Heart left ventricle (tissue), 16 donors: ENCODE data around the gene MYO5B. TPM values are rescaled to one million over a fixed set of nuclear protein-coding genes. Genes with fewer than 3 reads are reported as not detected.

ENCODE experiments used
- ATAC-seq, 4 donors: fragments of 200-7000 bp; cut with Tn5 transposase; one replicate each; pipeline ENCODE4 v1.9.1; 2020 to 2022; ENCODE audit warnings: moderate library complexity in 4 of 4, mild to moderate bottlenecking in 3 of 4, moderate number of reproducible peaks in 1 of 4
- DNase-seq, 5 donors: peaks; one replicate each; pipeline ENCODE4 v3.0.0-alpha.2; 2020
- H3K27ac ChIP-seq, 12 donors: fragments of 200-600 bp; sonication (generic) in 4 of 12; one replicate each; pipeline versions ENCODE4 v1.5.0 to v1.8.0; 2016 to 2022; ENCODE audit warnings: mild to moderate bottlenecking in 2 of 12
- H3K27me3 ChIP-seq, 9 donors: fragments of 200-600 bp; sonication (generic) in 2 of 9; one replicate each; pipeline versions ENCODE4 v1.5.1 to v1.8.0; 2016 to 2022; ENCODE audit warnings: mild to moderate bottlenecking in 3 of 9
- H3K36me3 ChIP-seq, 9 donors: fragments of 200-600 bp; sonication (generic) in 2 of 9; one replicate each; pipeline versions ENCODE4 v1.5.0 to v1.8.0; 2018 to 2022; ENCODE audit warnings: mild to moderate bottlenecking in 2 of 9
- H3K4me1 ChIP-seq, 12 donors: fragments of 200-600 bp; sonication (generic) in 4 of 12; one replicate each; pipeline versions ENCODE4 v1.5.0 to v1.8.0; 2016 to 2022; ENCODE audit warnings: mild to moderate bottlenecking in 3 of 12
- H3K4me3 ChIP-seq, 12 donors: fragments of 200-600 bp; sonication (generic) in 4 of 12; one replicate each; pipeline versions ENCODE4 v1.5.0 to v1.8.0; 2017 to 2022; ENCODE audit warnings: mild to moderate bottlenecking in 9 of 12, moderate library complexity in 4 of 12
- H3K9me3 ChIP-seq, 12 donors: fragments of 200-600 bp; sonication (generic) in 4 of 12; one replicate each; pipeline versions ENCODE4 v1.5.0 to v1.8.0; 2016 to 2022; ENCODE audit warnings: mild to moderate bottlenecking in 1 of 12
- POLR2A ChIP-seq, 2 donors: fragments of 450-650 bp; IDR thresholded peaks; one replicate each; pipeline ENCODE4 v1.6.1; 2017; ENCODE audit warnings: antibody characterized with exemption in 2 of 2, mild to moderate bottlenecking in 2 of 2, moderate library complexity in 2 of 2
- WGBS, 4 donors: extraction: QIAGEN DNeasy Blood & Tissue Kit in 2 of 4; methylation state at CpG; one replicate each; pipeline versions ENCODE4 v1.1.5 to v1.1.7; 2013 to 2018; 5-methylcytosine and 5-hydroxymethylcytosine counted together
- intact Hi-C, 10 donors: fragments of 100-400 bp; cut with DNase I; formaldehyde crosslinking; loops; one replicate each; pipeline versions ENCODE4 v1.11.1 to v1.14.2; 2022
- polyA plus RNA-seq, 2 donors: library from polyadenylated mRNA; stranded (reverse); fragments of 200-250 nt; gene quantifications; one replicate each; pipeline ENCODE4 v1.2.3, GENCODE V29; 2013
- total RNA-seq, 9 donors: library from RNA; depleted of rRNA in 2 of 9; stranded (reverse); fragments of >200 nt in 2 of 9; fragmentation: NEBNext Ultra II Directional in 3 of 9; extraction: Animal tissue kit (Norgen Biotek cat#: 25700) in 3 of 9; gene quantifications; one replicate each; pipeline versions ENCODE4 v1.1.0 to v1.2.4, GENCODE V29; 2016 to 2023
- TF ChIP-seq, protein P1 (sequence below), 12 donors: fragments of 200-600 bp; sonication (generic) in 4 of 12; IDR thresholded peaks; one replicate each; pipeline versions ENCODE4 v1.5.0 to v1.8.0; 2018 to 2022; ENCODE audit warnings: antibody characterized with exemption in 12 of 12, mild to moderate bottlenecking in 5 of 12
- donor health status: ischemic (EF 13 %, LVEDD 7.1; RV severe dilation, severe dysfunction).
- donor health status: healthy with polysubstance abuse.
- donor health status: DM: no; HTN: yes; CAD: no.
- donor health status: DM: no; HTN: no; CAD: no.
- donor health status: ischemic (EF 25% LVEDD 6.9; RV normal size, moderate dysfunction).
- donor health status: ischemic (EF 25% LVEDD 5.7; RV mildly dilated, moderate dysfunction).
- donor health status: healthy.
- donor health status: DM: yes; HTN: yes; CAD: no.
- donor health status: ischemic (EF 35%, LVEDD 5.7; RV mildly dilated, moderate dysfunction).
- donor health status: nonischemic (EF 11% LVEDD 7.7; RV severe dilation, severe dysfunction).
- donor health status: DM: yes; HTN: yes; CAD: no.
- donor health status: PGD.
- donor health status: ischemic (EF 29% LVEDD 5.4; RV normal size, mild dysfunction).
- donor health status: nonischemic (EF 23%, LVEDD 6.1; RV moderate dilation, normal function).

MYO5B gene
- total and polyA plus RNA-seq, 11 donors = 0.51 to 5.9 (median 1.4) TPM

DNA sequence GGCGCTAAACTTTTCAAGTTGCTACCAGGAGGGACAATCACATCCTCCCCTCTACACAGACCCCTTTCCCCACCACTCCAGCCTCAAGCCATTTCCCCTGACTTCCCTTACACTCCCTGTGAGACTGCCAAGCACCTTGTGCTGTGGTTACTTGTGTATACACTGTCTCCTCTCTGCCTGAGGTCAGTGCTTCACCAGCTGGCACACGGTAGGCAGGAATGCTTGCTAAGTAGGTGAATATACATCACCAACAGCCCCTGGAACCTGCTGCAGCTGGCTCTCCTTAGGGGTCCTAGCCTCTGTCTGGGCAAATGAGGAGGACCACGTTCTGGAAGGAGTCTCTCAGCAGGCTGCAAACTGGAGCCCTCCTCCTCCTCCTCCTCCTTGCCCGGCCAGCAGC is 343.3 kb downstream of the MYO5B start:
- Histone ChIP-seq H3K36me3 (no peaks in the 10 kb centered on the region), H3K9me3 (no peaks in the 10 kb centered on the region), H3K4me3 (no peak overlapping the region), H3K27me3 (peaks cover 0 to 9% (median 0%) of the 10 kb centered on the region in 9 donors), H3K27ac (no peak overlapping the region), H3K4me1 (peaks cover 0 to 10% (median 0%) of the 10 kb centered on the region in 12 donors)
- DNase-seq = no peak
- no peak for ATAC-seq
- intact Hi-C loops = loop anchor here in 2 of 10 donors (10.0 kb wide), 1 partner anchor 87 kb away; no protein-coding TSS in a partner anchor
- 64 to 82% (median 74%) methylated on average over 3 to 4 of the region's 4 CpGs for WGBS, 4 donors
- TF ChIP-seq POLR2A (IDR thresholded peaks at IDR 0.05) = no peak
- TF ChIP-seq, protein P1, sequence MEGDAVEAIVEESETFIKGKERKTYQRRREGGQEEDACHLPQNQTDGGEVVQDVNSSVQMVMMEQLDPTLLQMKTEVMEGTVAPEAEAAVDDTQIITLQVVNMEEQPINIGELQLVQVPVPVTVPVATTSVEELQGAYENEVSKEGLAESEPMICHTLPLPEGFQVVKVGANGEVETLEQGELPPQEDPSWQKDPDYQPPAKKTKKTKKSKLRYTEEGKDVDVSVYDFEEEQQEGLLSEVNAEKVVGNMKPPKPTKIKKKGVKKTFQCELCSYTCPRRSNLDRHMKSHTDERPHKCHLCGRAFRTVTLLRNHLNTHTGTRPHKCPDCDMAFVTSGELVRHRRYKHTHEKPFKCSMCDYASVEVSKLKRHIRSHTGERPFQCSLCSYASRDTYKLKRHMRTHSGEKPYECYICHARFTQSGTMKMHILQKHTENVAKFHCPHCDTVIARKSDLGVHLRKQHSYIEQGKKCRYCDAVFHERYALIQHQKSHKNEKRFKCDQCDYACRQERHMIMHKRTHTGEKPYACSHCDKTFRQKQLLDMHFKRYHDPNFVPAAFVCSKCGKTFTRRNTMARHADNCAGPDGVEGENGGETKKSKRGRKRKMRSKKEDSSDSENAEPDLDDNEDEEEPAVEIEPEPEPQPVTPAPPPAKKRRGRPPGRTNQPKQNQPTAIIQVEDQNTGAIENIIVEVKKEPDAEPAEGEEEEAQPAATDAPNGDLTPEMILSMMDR (IDR thresholded peaks at IDR 0.05) = no peak

DNA sequence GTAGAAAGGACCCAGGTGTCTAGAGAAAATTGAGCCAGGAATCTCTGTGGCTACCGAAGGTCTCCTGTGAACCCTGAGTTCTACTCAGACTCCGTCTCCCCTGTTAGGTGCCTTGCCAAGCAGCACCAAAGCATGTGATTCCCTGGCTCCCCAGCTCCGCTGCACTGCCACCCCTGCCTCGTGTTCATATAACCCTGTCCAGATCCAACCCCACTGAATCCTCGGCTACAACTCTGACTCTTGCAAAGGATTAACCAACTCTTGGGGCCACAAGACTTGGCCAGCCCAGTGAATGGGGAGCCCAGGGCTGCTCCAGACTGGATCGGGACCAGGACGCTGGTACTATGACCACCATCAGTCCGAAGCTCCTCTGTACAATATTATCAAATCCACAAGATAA is 344.3 kb downstream of the MYO5B start:
- DNase-seq = no peak
- H3K4me3 ChIP-seq = no peak overlapping the region
- ATAC-seq = no peak
- H3K36me3 ChIP-seq = no peaks in the 10 kb centered on the region
- intact Hi-C loops = loop anchor here in 2 of 10 donors (10.0 kb wide), 1 partner anchor 86 kb away; no protein-coding TSS in a partner anchor
- peaks cover 0 to 10% (median 1%) of the 10 kb centered on the region in 12 donors for H3K4me1 ChIP-seq
- no peak overlapping the region for H3K27ac ChIP-seq
- 93 to 99% (median 94%) methylated on average over 8 of the region's 8 CpGs for WGBS, 4 donors
- peaks cover 0 to 9% (median 0%) of the 10 kb centered on the region in 9 donors for H3K27me3 ChIP-seq
- no peak for TF ChIP-seq POLR2A (IDR thresholded peaks at IDR 0.05)
- TF ChIP-seq, protein P1 (IDR thresholded peaks at IDR 0.05) = no peak
- no peaks in the 10 kb centered on the region for H3K9me3 ChIP-seq

DNA sequence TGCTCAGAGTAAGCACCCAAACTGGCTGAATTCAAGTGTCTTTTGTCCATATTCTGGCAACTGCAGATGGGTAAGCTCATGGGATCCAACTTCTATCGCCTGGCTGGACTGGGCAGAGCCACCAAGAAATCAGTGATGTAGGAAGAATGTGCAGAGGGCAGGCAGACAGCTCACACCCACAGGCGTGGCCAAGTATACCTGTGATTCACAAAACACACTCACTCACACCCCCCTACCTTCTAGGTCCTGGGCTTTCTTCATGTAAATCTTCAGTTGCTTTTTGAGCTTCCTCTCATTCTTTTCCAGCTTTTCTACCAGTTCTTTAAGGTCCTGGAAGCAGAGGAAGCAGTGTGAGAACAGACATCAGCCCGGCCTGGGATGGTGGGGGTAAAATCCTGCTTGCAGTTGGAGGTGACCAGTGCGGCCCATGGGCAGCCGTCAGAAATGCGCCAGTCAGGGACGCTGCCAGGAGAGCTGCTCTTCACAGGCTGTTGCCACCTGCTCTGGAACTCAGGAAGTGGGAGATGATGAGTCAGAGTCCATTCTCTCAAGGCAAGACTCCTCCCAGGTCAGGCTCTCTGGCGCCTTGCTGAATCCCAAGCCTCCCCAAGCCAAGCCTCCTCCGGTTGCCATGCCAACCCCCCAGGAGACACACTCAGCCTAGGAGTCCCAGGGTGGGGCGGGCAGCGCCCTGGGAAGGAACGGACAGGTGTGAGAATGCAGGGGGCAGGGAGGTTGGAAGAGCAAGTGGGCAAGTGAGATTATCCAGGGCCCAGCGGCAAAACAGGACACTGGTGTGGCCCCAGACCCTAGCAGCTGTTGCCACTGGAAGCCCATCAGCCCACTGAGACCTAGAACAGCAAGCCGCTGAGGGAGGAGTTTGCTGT is 345.4 kb downstream of the MYO5B start:
- ATAC-seq (peak in 3 of 4 donors; percentile 47 to 86 (median 64)), DNase-seq (peak in 3 of 5 donors; percentile 44 to 81 (median 56))
- Histone ChIP-seq H3K36me3 (no peaks in the 10 kb centered on the region), H3K27ac (no peak overlapping the region), H3K9me3 (no peaks in the 10 kb centered on the region), H3K4me3 (no peak overlapping the region), H3K4me1 (peaks cover 0 to 10% (median 1%) of the 10 kb centered on the region in 12 donors), H3K27me3 (peaks cover 0 to 9% (median 0%) of the 10 kb centered on the region in 9 donors)
- no peak for TF ChIP-seq POLR2A (IDR thresholded peaks at IDR 0.05)
- TF ChIP-seq, protein P1 (IDR thresholded peaks at IDR 0.05) = no peak
- intact Hi-C loops = loop anchor here in 2 of 10 donors (10.0 kb wide), 1 partner anchor 85 kb away; no protein-coding TSS in a partner anchor
- WGBS, 4 donors = 41 to 53% (median 46%) methylated on average over 14 of the region's 14 CpGs

DNA sequence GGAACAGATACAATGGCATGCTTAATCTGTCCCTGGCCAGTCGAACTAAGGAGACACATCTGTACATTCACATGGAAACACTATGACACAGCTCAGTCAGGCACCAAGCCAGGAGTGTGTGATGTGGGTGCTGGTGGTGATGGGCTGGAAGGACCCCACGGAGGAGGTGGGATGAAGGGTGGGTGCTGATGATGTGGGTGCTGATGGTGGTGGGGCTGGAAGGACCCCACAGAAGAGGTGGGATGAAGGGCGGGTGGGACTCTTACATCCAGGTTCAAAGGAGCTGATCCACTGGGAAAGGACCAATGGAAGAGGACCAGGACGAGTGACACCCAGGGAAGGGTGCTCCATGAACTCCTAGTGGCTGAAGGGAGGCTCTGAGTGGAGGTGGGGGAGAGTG is 346.8 kb downstream of the MYO5B start:
- intact Hi-C loops = no loop called here
- H3K36me3 ChIP-seq = no peaks in the 10 kb centered on the region
- TF ChIP-seq, protein P1 (IDR thresholded peaks at IDR 0.05) = no peak
- no peak for TF ChIP-seq POLR2A (IDR thresholded peaks at IDR 0.05)
- WGBS, 4 donors = 75 to 83% (median 81%) methylated on average over 4 of the region's 4 CpGs
- H3K27ac ChIP-seq = no peak overlapping the region
- peaks cover 0 to 10% (median 1%) of the 10 kb centered on the region in 12 donors for H3K4me1 ChIP-seq
- ATAC-seq (no peak), DNase-seq (no peak)
- H3K4me3 ChIP-seq = no peak overlapping the region
- peaks cover 0 to 9% (median 0%) of the 10 kb centered on the region in 9 donors for H3K27me3 ChIP-seq
- no peaks in the 10 kb centered on the region for H3K9me3 ChIP-seq
